ENCODE data around the gene AK3.
"Not testable (repeated sequence)": the region's sequence is repeated elsewhere in the genome, so short reads cannot be mapped to it uniquely, and the experiment has no call there.

Gene AK3

DNA sequence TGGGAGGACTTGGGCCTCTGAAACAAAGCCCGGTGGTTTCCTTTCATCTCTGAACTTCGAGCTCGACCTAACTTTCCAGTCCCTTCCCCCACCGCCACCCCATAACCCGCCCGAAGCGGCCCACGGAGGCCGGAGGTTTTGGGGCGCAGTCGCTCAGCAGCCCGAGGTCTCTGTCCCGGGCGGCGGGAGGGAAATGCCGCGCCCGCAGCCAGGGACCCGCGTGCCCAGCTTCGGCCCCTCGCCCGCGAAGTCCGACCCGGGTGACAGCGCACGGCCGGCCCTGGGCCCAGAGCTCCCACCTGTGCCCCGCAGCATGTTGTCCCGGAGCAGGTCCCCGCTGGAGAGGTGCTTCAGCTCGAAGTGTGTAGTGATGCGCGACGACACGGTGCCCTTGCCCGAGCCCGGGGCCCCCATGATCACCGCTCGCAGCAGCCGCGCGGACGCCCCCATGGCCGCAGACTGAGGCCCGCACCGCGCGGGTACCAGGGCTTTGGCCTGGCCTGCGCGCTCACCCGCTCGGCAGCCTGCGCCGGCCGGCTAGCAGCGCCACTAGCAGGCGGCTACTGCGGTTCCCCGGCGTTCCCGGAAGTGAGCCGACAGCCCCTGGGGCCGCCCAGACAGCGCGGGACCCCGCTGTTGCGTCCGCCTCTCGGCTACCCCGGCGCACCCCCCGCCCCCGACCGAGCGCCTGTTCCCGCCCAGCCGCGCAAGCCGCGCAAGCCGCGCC lies at the start of gene AK3:
AK3 (minus strand) TSS at position 565 of the 727 bp plus-strand sequence; CDS start at position 450, 115 bp downstream.
- no peak for TF ChIP-seq CTCF (IDR thresholded peaks at IDR 0.05)
- Histone ChIP-seq H3K4me3 (peak within 1 kb of the TSS; percentile 88), H3K27ac (peak within 1 kb of the TSS; percentile 91 to 97)
- DNase-seq (ENCODE audit: low spot score) = peak; percentile 92

GRCh38 chr9:4788703-4789102 lies 47.7 kb upstream of the AK3 start:
- no peak for TF ChIP-seq CTCF (IDR thresholded peaks at IDR 0.05)
- no peak overlapping the region for H3K4me3 ChIP-seq
- no peak overlapping the region for H3K27ac ChIP-seq
- DNase-seq (ENCODE audit: low spot score) = no peak

DNA sequence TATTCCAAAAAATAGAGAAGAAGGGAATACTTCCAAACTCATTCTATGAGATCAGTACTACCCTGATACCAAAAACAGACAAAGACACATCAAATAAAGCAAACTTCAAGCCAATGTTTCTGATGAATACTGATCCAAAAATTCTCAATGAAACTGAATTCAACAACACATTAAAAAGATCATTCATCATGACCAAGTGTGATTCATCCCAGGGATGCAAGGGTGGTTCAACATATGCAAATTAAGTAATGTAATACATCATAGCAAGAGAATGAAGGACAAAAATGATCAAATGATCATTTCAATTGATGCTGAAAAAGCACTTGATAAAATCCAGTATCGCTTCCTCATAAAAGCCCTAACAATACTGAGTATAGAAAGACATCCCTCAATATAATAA lies 46.9 kb upstream of the AK3 start:
- no peak for DNase-seq (ENCODE audit: low spot score)
- no peak for TF ChIP-seq CTCF (IDR thresholded peaks at IDR 0.05)
- Histone ChIP-seq H3K4me3 (no peak overlapping the region), H3K27ac (no peak overlapping the region)

DNA sequence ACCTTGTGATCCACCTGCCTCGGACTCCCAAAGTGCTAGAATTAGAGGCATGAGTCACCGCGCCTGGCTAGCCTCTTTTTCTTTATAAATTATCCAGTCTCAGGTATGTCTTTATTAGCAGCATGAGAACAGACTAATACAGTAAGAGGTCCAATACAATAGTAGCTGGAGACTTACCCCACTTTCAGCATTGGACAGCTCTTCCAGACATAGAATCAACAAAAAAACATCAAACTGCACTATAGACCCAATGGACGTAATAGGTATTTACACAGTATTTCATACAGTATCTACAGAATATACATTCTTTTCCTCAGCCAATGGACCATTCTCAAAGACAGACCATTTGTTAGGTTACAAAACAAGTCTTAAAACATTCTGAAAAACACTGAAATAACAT lies 45.6 kb upstream of the AK3 start:
- H3K27ac ChIP-seq = no peak overlapping the region
- H3K4me3 ChIP-seq = no peak overlapping the region
- DNase-seq (ENCODE audit: low spot score) = no peak
- no peak for TF ChIP-seq CTCF (IDR thresholded peaks at IDR 0.05)

- no peak for TF ChIP-seq CTCF (IDR thresholded peaks at IDR 0.05)
- Histone ChIP-seq H3K4me3 (no peak overlapping the region), H3K27ac (no peak overlapping the region)
- no peak for DNase-seq (ENCODE audit: low spot score)
These were observed 43.4 kb upstream of the AK3 start for GRCh38 chr9:4784403-4784802.

- H3K27ac ChIP-seq; H3K4me3 ChIP-seq; DNase-seq (ENCODE audit: low spot score): not testable (repeated sequence)
These were observed 42.2 kb upstream of the AK3 start for GRCh38 chr9:4783191-4783590.

DNA sequence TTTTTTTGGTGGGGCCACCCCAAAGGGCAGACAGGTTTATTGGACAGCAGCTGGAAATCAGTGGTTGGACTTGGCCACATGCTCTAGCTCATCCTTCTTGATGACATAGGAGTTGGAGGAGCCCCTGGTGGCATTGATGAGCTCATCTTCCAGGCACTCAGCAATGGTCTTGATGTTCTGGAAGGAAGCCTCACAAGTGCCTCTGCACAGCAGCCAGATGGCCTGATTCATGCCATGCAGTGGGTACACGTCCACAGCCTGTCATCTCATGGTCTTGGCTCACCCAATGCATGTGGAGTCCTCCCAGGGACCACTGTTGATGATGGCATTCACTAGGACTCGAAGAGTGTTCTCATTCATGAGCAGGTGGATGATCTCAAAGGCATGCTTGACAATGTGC lies 40.4 kb upstream of the AK3 start:
- no peak overlapping the region for H3K4me3 ChIP-seq
- TF ChIP-seq CTCF (IDR thresholded peaks at IDR 0.05) = no peak
- H3K27ac ChIP-seq = no peak overlapping the region
- no peak for DNase-seq (ENCODE audit: low spot score)
